GM19397 (cell line): Measurements from ENCODE around the gene SLC35E1.
A peak's percentile ranks its signal among the peaks of the same experiment; 100 is the strongest.

Experiments used
- ATAC-seq: cut with Tn5 transposase; IDR thresholded peaks from one replicate; pipeline ENCODE4 v1.9.1; 2021; ENCODE audit warnings: mild to moderate bottlenecking, moderate library complexity; ENCODE audit not compliant: unreplicated experiment

Gene SLC35E1

GRCh38 chr19:16584248-16585093 lies 12.3 kb upstream of the SLC35E1 start:
- peak; percentile 44 for ATAC-seq

DNA sequence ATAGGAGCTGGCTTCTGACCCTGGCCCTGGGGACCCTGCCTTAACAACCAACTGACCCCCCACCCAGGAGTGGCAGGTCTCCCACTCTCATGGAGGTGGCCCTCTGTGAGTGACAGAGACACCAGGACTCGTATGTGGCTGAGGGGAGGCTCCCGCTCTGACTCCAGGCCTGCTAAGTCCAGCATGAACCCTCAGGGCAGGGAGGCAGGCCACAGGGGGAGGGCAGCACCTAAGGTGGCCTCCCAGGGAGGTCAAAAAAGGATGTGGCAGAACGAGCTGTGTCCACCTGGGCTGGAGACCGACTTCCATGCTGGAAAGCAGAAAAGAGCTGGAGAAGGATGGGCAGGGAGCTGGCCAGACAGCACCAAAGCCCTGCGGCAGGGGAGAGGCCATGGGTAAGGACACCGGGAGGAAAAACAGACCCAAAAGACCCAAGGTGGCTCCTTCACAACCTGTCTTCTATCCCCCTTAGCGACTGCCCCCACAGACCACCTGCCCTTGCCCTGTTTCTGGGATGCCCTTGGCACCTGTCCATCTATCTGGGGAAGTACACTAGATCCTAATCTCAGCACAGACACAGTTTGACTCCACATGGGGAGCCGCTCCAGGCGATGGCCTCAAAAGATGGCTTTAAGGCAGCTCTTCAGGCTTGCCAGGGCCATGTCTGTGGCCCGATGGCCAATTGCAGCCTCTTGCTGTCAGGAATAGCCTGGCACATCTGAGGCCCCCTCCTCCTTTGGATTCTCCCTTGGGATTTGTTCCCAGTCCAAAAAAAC lies 10.5 kb upstream of the SLC35E1 start:
- no peak for ATAC-seq

DNA sequence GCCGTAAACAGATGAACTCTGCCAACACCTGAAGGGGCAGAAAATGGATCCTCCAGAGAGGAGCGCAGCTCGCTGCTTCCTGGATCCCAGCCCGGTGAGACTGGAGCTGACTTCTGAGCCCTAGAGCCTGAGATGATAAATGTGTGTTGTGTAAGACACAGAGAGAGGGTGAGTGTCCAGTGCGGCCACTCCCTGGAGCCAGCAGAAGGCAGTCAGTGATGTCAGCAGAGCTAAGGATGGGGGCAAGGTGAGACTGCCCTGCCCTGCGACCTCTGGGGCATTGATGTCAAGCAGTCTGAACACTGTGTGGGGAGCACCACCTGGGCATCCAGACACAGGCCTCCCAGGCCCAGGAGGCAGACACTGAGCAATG lies 9.7 kb upstream of the SLC35E1 start:
- ATAC-seq, result no peak

DNA sequence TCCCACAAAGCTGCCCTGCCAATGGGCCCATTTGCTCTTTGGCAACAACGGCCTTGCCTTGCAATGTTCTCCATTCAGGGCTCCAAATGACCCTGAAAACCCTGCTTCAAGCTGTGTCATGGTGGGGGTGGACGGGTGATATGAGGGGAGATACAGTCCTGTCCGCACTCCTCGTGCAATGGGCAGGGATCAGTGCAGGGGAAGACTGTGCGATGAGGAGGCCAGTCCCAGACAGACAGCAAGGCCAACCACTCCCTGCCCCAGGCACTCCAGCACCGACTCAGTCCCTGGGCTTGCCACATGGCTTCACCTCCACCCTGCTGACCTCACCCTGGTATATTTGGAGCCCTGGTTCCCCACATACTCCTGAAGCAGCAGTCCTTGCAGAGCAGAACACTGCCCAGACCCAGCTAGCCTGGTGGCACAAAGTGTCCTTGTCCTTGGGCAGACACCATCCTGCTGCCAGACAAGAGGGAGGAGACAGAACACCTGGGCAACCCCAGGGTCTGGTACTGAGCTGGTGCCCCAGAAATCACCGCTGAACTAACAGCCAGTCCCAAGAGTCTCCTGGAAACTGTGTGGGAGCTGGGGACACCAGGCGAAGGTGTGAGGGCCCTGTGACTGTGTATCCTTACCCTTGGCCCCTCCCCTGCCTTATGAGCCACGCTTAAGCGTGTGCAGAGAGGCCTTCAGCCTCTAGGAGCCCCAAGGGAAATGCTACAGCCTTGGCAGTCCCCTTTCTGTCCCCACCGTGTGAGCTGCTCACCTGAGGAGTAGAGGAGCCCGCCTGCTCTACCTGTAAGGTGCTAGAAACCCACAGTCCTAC lies 9.1 kb upstream of the SLC35E1 start:
- ATAC-seq, result no peak

- ATAC-seq, result no peak
Observed at GRCh38 chr19:16579381-16579780, 7.2 kb upstream of the SLC35E1 start.

DNA sequence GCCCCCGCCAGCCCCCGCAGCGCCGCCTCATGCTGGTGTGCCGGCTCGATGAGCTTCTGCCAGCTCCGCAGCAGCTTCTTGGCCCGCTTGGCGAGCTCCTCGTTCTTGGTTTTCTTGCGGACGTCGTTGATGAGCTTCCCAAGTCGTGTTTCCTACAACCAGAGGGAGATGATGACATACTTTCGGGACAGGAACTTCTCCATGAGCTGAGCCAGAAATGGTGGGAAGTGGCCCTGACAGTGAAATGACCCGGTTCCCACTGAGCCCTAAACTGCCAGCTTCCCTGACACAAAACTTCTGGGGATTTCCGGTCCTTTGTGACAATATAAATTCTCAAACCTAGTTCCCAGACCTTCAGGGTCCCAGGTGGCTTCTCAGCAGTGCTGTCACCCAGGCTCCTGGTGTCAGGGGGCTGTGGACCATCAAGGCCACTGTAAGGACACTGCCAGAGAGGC lies 5.3 kb upstream of the SLC35E1 start:
- ATAC-seq, result no peak

DNA sequence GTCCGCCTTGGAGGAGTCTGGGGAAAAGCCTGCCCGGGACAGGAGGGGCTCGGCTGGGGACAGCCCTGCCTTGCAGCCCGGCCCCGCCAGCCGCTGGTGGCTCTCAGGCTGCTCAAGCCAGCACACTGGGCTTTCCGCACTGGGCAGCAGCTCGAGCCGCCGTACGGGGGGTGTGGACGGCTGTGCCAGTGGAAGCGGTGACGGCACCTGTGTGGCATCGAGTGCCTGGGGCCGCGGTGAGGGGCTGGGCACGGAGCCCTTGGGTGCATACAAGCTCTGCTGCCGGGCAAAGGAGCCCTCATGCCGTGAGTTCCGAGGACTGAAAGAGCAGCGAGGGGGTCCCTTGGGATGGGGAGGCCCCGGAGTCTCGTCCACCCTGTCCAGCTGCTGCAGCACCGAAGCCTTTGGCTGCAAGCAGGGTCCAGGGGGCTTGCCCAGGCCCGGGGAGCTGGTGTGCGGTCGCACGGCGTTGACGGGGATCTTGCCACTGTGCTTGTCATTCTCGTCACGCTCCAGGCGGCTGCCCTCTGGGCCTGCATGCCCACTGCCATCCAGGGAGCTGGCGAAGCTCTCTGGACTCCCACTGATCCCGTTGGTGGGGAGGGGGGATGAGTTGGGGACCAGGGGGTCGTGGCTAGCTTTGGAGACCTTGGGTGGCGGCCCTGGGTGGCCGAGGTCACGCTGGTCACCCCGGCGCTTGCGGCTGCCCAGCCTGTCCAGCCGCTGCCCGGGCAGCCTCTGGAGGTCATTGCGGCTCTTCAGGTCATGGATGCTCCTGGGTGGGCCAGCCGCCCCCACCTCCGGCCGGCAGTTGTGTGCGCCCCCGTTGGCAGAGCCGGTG lies 4.7 kb upstream of the SLC35E1 start:
- no peak for ATAC-seq

DNA sequence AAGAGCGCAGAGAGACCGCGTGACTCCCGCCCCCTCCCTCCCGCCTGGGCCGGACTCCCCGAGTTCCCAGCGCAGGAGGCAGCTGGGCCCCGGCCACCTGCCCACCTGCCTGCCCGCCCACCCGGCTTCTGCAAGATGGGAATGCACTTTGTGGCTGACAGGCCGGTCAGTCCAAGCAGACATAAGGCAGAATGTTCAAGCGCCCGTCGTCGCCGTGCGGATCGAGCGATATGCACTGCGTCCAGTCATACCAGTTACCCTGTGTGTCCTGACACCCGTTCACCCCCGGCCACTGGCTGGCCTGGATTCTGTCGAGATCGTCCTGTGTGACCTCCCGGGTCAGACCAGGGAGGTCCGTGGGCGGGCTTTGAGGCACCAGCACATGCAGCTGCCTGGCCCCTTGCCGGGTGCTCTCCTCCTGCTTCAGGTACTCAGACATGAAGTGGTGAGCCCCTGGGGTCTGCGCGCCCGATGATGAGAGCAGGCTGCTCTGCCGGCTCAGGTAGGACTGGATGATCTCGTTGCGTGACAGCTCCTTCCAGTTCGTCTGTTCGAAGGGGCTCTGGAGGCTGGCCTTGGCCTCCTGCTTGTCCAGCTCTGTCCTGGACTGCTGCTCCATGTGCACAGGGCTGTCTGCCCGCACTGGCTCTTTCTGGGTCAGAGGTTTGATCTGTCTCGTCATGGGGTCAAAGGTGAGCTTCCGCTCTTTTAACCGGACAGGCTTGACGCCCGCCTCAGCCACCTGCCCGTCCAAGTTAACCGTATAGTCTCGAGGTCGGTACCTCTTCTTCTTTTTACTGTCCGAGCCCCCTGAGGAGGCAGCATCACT lies 3.9 kb upstream of the SLC35E1 start:
- ATAC-seq, result no peak

GRCh38 chr19:16575282-16575681 lies 3.1 kb upstream of the SLC35E1 start:
- no peak for ATAC-seq

DNA sequence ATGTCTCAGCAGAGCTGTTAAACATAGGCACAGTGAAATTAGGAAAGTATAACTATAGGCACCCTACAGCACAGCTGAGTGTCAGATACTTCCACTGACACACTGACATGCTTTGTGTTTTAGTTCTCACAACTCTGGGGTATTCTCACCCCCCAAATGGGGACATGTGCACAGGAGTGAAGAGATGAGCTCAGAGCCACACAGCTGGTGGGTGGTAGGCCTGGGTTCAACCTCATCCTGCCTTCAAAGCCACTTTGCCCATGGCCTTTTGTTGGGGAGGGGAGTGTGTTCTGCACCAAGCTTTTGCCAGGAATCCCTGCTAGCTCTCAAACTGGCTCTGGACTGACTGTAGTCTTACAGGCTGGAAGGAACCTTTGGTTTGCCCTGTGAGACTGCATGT lies 1.7 kb upstream of the SLC35E1 start:
- no peak for ATAC-seq

DNA sequence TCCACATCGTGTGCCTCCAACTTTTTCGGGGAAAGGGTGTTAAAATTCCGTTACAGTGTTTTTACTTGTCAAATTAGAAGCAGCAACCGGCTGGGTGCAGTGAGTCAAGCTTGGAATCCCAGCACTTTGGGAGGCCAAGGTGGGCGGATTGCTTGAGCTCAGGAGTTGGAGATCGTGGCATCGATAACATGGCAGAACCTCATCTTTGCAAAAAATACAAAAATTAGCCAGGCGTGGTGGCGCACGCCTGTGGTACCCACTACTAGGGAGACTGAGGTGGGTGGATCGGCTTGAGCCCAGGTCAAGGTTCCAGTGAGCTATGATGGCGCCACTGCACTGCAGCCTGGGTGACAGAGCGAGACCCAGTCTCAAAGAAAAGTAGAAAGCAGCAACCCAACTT lies 1.1 kb upstream of the SLC35E1 start:
- ATAC-seq, result no peak

- ATAC-seq, result no peak
Observed at GRCh38 chr19:16571822-16572331, 338 bp downstream of the SLC35E1 start.

DNA sequence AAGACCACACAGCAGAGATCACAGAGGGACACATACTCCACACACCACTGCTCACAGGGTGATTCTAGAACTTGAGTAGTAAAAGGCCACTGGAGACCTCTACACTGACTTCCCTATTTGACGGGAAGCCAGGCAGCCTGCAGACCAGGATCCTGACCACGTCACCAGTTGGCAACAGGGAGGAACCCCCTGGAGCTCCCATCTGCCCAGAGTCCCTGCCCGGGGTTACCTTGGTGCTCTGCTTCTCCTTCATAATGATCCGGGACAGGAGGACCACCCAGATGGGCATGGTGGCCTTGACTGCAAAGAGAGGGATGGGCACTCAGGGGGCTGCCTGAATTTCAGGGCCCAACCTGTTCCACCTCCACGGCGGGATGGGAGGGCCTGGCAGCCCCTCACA lies 932 bp downstream of the SLC35E1 start:
- ATAC-seq, result no peak

DNA sequence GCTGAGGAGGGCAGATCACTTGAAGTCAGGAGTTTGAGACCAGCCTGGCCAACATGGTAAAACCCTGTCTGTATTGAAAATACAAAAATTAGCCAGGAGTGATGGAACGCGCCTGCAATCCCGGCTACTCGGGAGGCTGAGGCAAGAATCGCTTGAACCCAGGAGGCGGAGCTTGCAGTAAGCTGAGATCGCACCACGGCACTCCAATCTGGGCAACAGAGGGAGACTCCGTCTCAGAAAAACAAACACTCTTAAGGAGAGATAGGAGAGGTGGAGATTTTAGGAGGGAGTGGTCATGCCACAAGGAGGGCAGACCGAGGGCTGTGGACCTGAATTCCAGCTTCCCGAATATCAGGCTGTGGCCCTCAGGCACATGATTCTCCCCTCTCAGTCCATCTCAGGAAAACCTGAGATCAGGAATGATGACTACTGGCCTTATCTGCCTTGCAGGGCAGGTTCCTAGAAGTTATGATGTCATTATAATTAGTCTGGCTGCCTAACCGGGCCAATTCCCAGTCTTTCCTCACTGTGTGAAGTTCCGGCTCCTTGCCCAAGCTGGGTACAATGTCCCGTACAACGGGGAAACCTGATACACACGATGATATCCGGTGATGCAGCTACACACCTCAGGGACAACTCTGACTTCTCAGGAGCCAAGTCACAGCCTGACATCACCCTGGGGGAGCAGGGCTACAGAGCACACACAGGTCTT lies 2.5 kb downstream of the SLC35E1 start:
- no peak for ATAC-seq

DNA sequence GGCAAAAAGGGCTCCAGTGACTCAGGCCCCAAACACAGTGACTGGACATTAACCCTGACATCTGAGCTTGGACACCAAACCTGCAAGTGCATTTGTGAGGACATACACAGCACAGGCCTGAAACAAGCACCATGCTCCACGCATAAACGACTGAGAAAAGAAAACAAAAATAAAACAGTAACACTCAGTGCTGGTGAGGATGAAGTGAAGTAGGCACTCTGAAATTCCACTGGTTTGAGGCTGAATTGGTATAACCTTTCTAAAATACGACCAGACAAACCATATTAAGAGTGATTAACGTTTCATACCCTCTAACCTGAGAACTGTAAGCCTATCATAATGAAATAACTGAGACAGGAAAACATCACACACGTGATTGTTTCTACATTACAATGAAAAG lies 5.5 kb downstream of the SLC35E1 start:
- no peak for ATAC-seq

DNA sequence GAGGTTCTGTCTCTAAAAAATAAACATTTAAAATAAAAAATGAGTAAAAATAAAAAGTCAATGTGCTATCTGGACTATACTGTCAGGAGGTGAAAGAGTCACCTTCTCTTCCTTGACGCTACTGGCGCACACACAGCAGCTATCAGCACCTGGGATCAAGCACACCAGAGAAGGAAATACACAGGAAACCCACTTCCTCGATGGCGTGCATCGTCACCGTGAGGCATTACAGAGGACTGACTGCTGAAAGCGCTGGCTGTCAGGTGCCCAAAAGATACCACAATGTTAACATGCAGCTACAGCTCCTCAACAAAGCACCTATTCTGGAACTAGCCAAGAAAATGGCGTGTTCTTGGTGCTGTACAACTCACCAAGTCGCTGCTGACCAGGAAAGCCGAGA lies 6.1 kb downstream of the SLC35E1 start:
- ATAC-seq, result no peak

DNA sequence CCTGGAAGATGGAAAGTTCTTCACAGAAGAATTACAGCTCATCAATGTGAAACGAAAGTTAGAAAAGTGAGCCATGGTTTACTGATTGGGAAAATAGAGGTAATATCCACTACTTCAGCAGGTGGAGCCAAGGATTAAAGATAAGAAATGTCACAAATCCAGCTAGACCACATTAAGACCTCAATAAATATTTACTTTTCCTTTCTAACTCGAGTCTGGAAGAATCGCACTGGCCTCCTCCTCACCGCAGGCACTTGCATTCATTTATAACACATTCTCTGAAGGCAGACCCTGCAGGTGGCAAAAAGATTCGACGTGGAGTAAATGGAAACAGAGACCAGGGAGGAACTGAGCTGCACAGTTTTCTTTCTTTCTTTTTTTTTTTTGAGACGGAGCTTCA lies 7.4 kb downstream of the SLC35E1 start:
- no peak for ATAC-seq

DNA sequence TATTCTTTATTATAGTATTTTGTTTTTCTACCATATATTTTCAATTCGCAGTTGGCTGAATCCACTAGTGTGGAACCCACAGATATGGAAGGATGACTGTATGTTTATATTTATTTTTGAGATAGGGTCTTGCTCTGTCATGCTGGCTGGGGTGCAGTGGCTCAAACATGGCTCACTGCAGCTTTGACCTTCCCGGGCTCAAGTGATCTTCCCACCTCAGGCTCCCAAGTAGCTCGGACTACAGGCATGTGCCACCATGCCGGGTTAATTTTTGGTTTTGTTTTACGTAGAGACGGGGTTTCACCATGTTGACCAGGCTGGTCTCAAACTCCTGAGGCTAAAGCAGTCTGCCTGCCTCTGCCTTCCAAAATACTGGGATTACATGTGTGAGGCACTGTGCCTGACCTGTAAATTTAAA lies 9.6 kb downstream of the SLC35E1 start:
- no peak for ATAC-seq

DNA sequence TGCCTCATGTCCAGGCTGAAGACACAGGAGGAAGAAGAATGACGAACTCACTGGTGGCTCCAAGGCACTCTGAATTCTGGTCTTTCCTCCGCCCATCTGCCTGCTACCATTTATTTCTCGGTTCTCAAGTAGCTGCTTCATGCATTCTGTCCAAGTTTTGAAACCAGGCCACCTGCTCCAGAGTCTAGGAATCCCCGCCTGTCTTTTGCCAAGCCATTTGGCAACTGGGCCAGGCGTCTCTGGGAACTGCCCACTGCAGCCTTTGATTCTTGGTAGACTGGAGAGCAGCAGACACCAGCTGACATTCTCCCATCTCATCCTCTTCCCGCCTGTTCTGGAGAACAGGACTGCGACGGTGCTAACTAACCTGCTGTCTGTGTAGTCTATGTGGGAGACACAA lies 10.8 kb downstream of the SLC35E1 start:
- no peak for ATAC-seq
